ENCODE data around the gene TRPM2. TPM values are rescaled to one million over a fixed set of nuclear protein-coding genes. Genes with fewer than 3 reads are reported as not detected.

Gene TRPM2
- total RNA-seq, 1 donor from 2014 or later, result 0.09 TPM

- no peaks in the 10 kb centered on the region for H3K27me3 Mint-ChIP-seq (ENCODE audit: low read depth)
- H3K36me3 Mint-ChIP-seq, result peaks cover 2% of the 10 kb centered on the region
- no peaks in the 10 kb centered on the region for H3K9me3 Mint-ChIP-seq
- TF ChIP-seq CTCF (IDR thresholded peaks at IDR 0.05; ENCODE audit: unreplicated experiment), result no peak
- no peak overlapping the region for H3K27ac Mint-ChIP-seq
- H3K4me1 Mint-ChIP-seq, result peaks cover 16% of the 10 kb centered on the region
- H3K4me3 Mint-ChIP-seq, result no peak overlapping the region
- DNase-seq (ENCODE audit: low spot score in 2 of 2, unreplicated experiment in 2 of 2), result no peak
These were observed 19.7 kb upstream of the TRPM2 start for GRCh38 chr21:44333509-44334328.

GRCh38 chr21:44334329-44335030, 18.9 kb upstream of the TRPM2 start:
- Mint-ChIP-seq H3K4me1 (peaks cover 17% of the 10 kb centered on the region), H3K27me3 (ENCODE audit: low read depth) (no peaks in the 10 kb centered on the region), H3K36me3 (peaks cover 2% of the 10 kb centered on the region), H3K4me3 (no peak overlapping the region), H3K9me3 (no peaks in the 10 kb centered on the region), H3K27ac (no peak overlapping the region)
- no peak for DNase-seq (ENCODE audit: low spot score in 2 of 2, unreplicated experiment in 2 of 2)
- no peak for TF ChIP-seq CTCF (IDR thresholded peaks at IDR 0.05; ENCODE audit: unreplicated experiment)

- Mint-ChIP-seq H3K9me3 (no peaks in the 10 kb centered on the region), H3K27ac (no peak overlapping the region), H3K27me3 (ENCODE audit: low read depth) (no peaks in the 10 kb centered on the region), H3K4me3 (no peak overlapping the region), H3K36me3 (peaks cover 2% of the 10 kb centered on the region), H3K4me1 (peaks cover 25% of the 10 kb centered on the region)
- no peak for TF ChIP-seq CTCF (IDR thresholded peaks at IDR 0.05; ENCODE audit: unreplicated experiment)
- no peak for DNase-seq (ENCODE audit: low spot score in 2 of 2, unreplicated experiment in 2 of 2)
These were observed 18.0 kb upstream of the TRPM2 start for GRCh38 chr21:44335266-44336059.

- H3K27ac Mint-ChIP-seq, result peak overlapping the region; percentile 80
- H3K9me3 Mint-ChIP-seq, result no peaks in the 10 kb centered on the region
- TF ChIP-seq CTCF (IDR thresholded peaks at IDR 0.05; ENCODE audit: unreplicated experiment), result no peak
- peaks cover 2% of the 10 kb centered on the region for H3K36me3 Mint-ChIP-seq
- H3K27me3 Mint-ChIP-seq (ENCODE audit: low read depth), result no peaks in the 10 kb centered on the region
- DNase-seq (ENCODE audit: low spot score in 2 of 2, unreplicated experiment in 2 of 2), result no peak
- peak overlapping the region; percentile 70 for H3K4me3 Mint-ChIP-seq
- peaks cover 24% of the 10 kb centered on the region for H3K4me1 Mint-ChIP-seq
These were observed 16.0 kb upstream of the TRPM2 start for GRCh38 chr21:44337449-44337848.

GRCh38 chr21:44337941-44338895, 15.2 kb upstream of the TRPM2 start:
- Mint-ChIP-seq H3K4me3 (peak overlapping the region; percentile 70), H3K36me3 (no peaks in the 10 kb centered on the region), H3K4me1 (peaks cover 24% of the 10 kb centered on the region), H3K27ac (peak overlapping the region; percentile 80), H3K9me3 (no peaks in the 10 kb centered on the region), H3K27me3 (ENCODE audit: low read depth) (no peaks in the 10 kb centered on the region)
- peak in 1 of 2 experiments; percentile 63 for DNase-seq (ENCODE audit: low spot score in 2 of 2, unreplicated experiment in 2 of 2)
- no peak for TF ChIP-seq CTCF (IDR thresholded peaks at IDR 0.05; ENCODE audit: unreplicated experiment)

All from mesothelial cell of epicardium (in vitro differentiated cells).